ENCODE data around the gene ANKRD27.
"Not testable (repeated sequence)": the region's sequence is repeated elsewhere in the genome, so short reads cannot be mapped to it uniquely, and the experiment has no call there.

ANKRD27 gene

GRCh38 chr19:32674931-32675719 is at the start of gene ANKRD27:
ANKRD27 (minus strand) TSS chr19:32675180; CDS start chr19:32659015, 16,165 bp downstream.
- peaks cover 44% of the 10 kb centered on the region for H3K4me1 Mint-ChIP-seq (ENCODE audit: low read depth)
- no peaks in the 10 kb centered on the region for H3K9me3 Mint-ChIP-seq
- H3K36me3 Mint-ChIP-seq (ENCODE audit: low read depth), result peaks cover 13% of the 10 kb centered on the region
- intact Hi-C loops (cut with micrococcal nuclease), result loop anchor here (1.0 to 5.0 kb wide), 2 partner anchors 17 to 93 kb away; partner anchors contain the start of gene PDCD5
- H3K4me3 Mint-ChIP-seq, result peak within 1 kb of the TSS; percentile 90
- H3K27me3 Mint-ChIP-seq, result peaks cover 44% of the 10 kb centered on the region
- H3K27ac Mint-ChIP-seq, result peak within 1 kb of the TSS; percentile 75

DNA sequence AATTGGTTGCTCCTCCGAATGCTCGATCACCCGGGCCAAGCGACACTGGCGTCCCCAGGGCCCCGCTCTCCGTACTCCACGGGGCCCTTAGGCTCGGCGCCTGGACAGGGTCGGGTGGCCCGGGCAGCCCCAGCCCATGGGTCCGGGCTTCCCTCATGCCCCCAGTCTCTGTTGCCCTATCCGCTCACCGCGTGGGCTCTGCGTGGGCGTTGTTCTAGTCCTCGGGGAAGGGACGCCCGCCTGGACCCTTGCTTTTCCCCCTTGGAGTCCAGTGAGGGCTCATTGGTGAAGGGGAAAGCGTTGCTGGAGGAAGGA is 45.9 kb upstream of the ANKRD27 start:
- Mint-ChIP-seq H3K36me3 (ENCODE audit: low read depth) (peaks cover 15% of the 10 kb centered on the region), H3K9me3 (no peaks in the 10 kb centered on the region), H3K4me3 (no peak overlapping the region), H3K27me3 (no peaks in the 10 kb centered on the region), H3K27ac (no peak overlapping the region), H3K4me1 (ENCODE audit: low read depth) (no peaks in the 10 kb centered on the region)
- intact Hi-C loops (cut with micrococcal nuclease), result no loop called here

GRCh38 chr19:32720216-32720935 is 45.4 kb upstream of the ANKRD27 start:
- H3K9me3 Mint-ChIP-seq, result no peaks in the 10 kb centered on the region
- intact Hi-C loops (cut with micrococcal nuclease), result no loop called here
- no peak overlapping the region for H3K27ac Mint-ChIP-seq
- H3K36me3 Mint-ChIP-seq (ENCODE audit: low read depth), result peaks cover 18% of the 10 kb centered on the region
- H3K4me3 Mint-ChIP-seq, result no peak overlapping the region
- H3K4me1 Mint-ChIP-seq (ENCODE audit: low read depth), result no peaks in the 10 kb centered on the region
- H3K27me3 Mint-ChIP-seq, result no peaks in the 10 kb centered on the region

DNA sequence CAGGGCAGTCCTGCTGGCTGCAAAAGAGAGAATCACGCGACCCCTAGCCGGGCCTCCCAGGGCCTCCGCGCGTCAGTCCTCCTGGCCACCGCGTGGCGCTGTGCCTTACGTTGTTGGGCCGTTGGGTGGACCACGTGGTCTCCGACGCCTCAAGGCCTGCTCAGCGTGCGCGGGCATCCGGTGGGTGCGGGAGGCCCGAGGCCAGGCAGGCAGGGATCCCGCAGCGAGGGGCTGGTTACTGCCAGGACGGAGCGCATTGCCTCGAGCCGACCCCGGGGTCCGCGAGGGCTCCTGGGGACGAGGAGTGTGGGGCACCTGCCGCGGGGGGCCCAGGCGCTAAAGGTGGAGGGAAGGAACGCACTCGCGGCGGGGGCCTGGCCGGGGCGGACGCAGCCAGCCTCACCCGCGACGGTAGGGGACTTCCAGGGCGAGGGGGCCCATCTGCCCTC is 44.7 kb upstream of the ANKRD27 start, which contains the start of gene TDRD12:
Gene TDRD12 (plus strand): TSS at position 157 of the 449 bp plus-strand sequence. CDS start 306 bp downstream, outside the sequence.
- H3K4me3 Mint-ChIP-seq, result no peak within 1 kb of the TSS
- no peaks in the 10 kb centered on the region for H3K4me1 Mint-ChIP-seq (ENCODE audit: low read depth)
- H3K27me3 Mint-ChIP-seq, result no peaks in the 10 kb centered on the region
- H3K36me3 Mint-ChIP-seq (ENCODE audit: low read depth), result peaks cover 26% of the 10 kb centered on the region
- H3K9me3 Mint-ChIP-seq, result no peaks in the 10 kb centered on the region
- no peak within 1 kb of the TSS for H3K27ac Mint-ChIP-seq
- intact Hi-C loops (cut with micrococcal nuclease), result no loop called here

DNA sequence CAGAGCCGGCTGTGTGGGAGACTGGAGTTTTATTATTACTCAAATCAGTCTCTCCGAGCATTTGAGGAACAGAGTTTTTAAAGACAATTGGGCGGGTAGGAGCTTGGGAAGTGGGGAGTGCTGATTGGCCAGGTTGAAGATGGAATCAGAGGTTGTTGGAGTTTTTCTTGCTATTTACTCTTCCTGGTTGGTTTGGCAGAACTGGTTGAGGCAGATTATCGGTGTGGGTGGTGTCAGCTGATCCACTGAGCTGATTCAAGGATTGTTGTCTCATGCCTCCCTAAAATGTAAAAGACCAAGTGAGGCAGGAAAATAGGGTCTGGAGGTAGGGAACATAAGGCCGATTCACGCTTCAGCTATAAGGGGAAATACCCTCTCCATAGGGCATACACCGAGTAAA is 43.3 kb upstream of the ANKRD27 start:
- no peaks in the 10 kb centered on the region for H3K27me3 Mint-ChIP-seq
- no peak overlapping the region for H3K4me3 Mint-ChIP-seq
- H3K36me3 Mint-ChIP-seq (ENCODE audit: low read depth), result peaks cover 36% of the 10 kb centered on the region
- H3K27ac Mint-ChIP-seq, result no peak overlapping the region
- intact Hi-C loops (cut with micrococcal nuclease), result no loop called here
- no peaks in the 10 kb centered on the region for H3K9me3 Mint-ChIP-seq
- H3K4me1 Mint-ChIP-seq (ENCODE audit: low read depth), result no peaks in the 10 kb centered on the region

- H3K9me3 Mint-ChIP-seq, result no peaks in the 10 kb centered on the region
- H3K4me3 Mint-ChIP-seq, result no peak overlapping the region
- intact Hi-C loops (cut with micrococcal nuclease), result no loop called here
- no peaks in the 10 kb centered on the region for H3K27me3 Mint-ChIP-seq
- H3K27ac Mint-ChIP-seq, result no peak overlapping the region
- H3K4me1 Mint-ChIP-seq (ENCODE audit: low read depth), result no peaks in the 10 kb centered on the region
- H3K36me3 Mint-ChIP-seq (ENCODE audit: low read depth), result peaks cover 44% of the 10 kb centered on the region
Measured at GRCh38 chr19:32717496-32717895, 42.5 kb upstream of the ANKRD27 start.

GRCh38 chr19:32716203-32716602 is 41.2 kb upstream of the ANKRD27 start:
- H3K27ac Mint-ChIP-seq; H3K4me3 Mint-ChIP-seq; H3K9me3 Mint-ChIP-seq; intact Hi-C loops (cut with micrococcal nuclease); H3K27me3 Mint-ChIP-seq; H3K4me1 Mint-ChIP-seq (ENCODE audit: low read depth): not testable (repeated sequence)
- peaks cover 55% of the 10 kb centered on the region for H3K36me3 Mint-ChIP-seq (ENCODE audit: low read depth)

- Mint-ChIP-seq H3K4me3 (no peak overlapping the region), H3K27ac (no peak overlapping the region), H3K9me3 (no peaks in the 10 kb centered on the region), H3K36me3 (ENCODE audit: low read depth) (peaks cover 84% of the 10 kb centered on the region), H3K27me3 (no peaks in the 10 kb centered on the region), H3K4me1 (ENCODE audit: low read depth) (no peaks in the 10 kb centered on the region)
- intact Hi-C loops (cut with micrococcal nuclease), result no loop called here
Measured at GRCh38 chr19:32711747-32712146, 36.8 kb upstream of the ANKRD27 start.

DNA sequence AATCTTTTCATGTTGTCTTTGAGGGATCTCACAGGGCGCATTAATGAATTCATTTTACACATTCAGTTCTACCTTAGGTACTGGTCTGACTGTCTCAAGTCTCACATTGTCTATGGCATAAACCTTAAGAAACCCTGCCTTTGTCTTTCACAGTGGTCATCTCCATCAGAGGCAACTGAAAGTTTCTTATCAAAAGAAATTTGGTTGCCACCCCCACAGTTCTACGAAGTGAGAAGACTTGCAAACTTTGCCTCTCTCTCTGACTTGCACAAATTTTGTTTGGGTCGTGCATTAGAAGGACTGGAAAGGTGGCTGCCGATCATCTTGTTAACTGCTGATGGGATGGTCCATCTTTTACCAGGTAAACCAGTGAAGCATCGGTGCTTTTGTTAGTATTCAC is 34.1 kb upstream of the ANKRD27 start:
- H3K4me1 Mint-ChIP-seq (ENCODE audit: low read depth), result peaks cover 4% of the 10 kb centered on the region
- H3K9me3 Mint-ChIP-seq, result peaks cover 9% of the 10 kb centered on the region
- H3K27ac Mint-ChIP-seq, result no peak overlapping the region
- no peaks in the 10 kb centered on the region for H3K27me3 Mint-ChIP-seq
- H3K4me3 Mint-ChIP-seq, result no peak overlapping the region
- intact Hi-C loops (cut with micrococcal nuclease), result no loop called here
- H3K36me3 Mint-ChIP-seq (ENCODE audit: low read depth), result peaks cover 77% of the 10 kb centered on the region

GRCh38 chr19:32708457-32708856 is 33.5 kb upstream of the ANKRD27 start:
- Mint-ChIP-seq H3K9me3 (peaks cover 13% of the 10 kb centered on the region), H3K36me3 (ENCODE audit: low read depth) (peaks cover 80% of the 10 kb centered on the region), H3K4me3 (no peak overlapping the region), H3K27me3 (no peaks in the 10 kb centered on the region), H3K27ac (no peak overlapping the region), H3K4me1 (ENCODE audit: low read depth) (peaks cover 4% of the 10 kb centered on the region)
- intact Hi-C loops (cut with micrococcal nuclease), result no loop called here

- intact Hi-C loops (cut with micrococcal nuclease); H3K4me1 Mint-ChIP-seq (ENCODE audit: low read depth); H3K27me3 Mint-ChIP-seq; H3K4me3 Mint-ChIP-seq; H3K27ac Mint-ChIP-seq: not testable (repeated sequence)
- peaks cover 23% of the 10 kb centered on the region for H3K9me3 Mint-ChIP-seq
- H3K36me3 Mint-ChIP-seq (ENCODE audit: low read depth), result peaks cover 74% of the 10 kb centered on the region
Measured at GRCh38 chr19:32704006-32704405, 29.0 kb upstream of the ANKRD27 start.

DNA sequence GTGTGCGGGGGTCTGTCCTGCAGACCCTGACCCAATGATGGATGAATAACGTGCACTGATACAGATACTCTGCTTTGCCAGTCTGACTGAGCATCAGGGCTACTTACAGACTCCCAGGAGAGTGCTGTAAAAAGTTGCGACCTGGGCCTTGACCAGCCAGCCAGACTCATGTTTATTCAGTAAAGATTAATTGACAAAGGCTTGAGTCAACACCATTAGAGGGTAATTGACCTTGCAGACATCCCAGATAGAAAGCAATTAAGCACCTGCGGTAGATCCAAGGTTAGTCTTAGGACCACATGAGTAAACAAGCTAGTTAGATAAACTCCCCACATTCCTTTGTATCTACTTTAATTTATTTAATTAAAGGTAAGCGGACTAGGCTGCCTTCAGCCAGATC is 27.0 kb upstream of the ANKRD27 start:
- no peak overlapping the region for H3K4me3 Mint-ChIP-seq
- H3K27ac Mint-ChIP-seq, result no peak overlapping the region
- intact Hi-C loops (cut with micrococcal nuclease), result no loop called here

GRCh38 chr19:32700129-32700528 is 25.1 kb upstream of the ANKRD27 start:
- peaks cover 27% of the 10 kb centered on the region for H3K9me3 Mint-ChIP-seq
- peaks cover 74% of the 10 kb centered on the region for H3K36me3 Mint-ChIP-seq (ENCODE audit: low read depth)
- intact Hi-C loops (cut with micrococcal nuclease); H3K4me3 Mint-ChIP-seq; H3K27me3 Mint-ChIP-seq; H3K27ac Mint-ChIP-seq: not testable (repeated sequence)
- peaks cover 38% of the 10 kb centered on the region for H3K4me1 Mint-ChIP-seq (ENCODE audit: low read depth)

More for the DNA sequence above, 27.0 kb upstream of the ANKRD27 start:
- Mint-ChIP-seq H3K4me1 (ENCODE audit: low read depth) (peaks cover 20% of the 10 kb centered on the region), H3K27me3 (no peaks in the 10 kb centered on the region), H3K9me3 (peaks cover 27% of the 10 kb centered on the region), H3K36me3 (ENCODE audit: low read depth) (peaks cover 78% of the 10 kb centered on the region)

DNA sequence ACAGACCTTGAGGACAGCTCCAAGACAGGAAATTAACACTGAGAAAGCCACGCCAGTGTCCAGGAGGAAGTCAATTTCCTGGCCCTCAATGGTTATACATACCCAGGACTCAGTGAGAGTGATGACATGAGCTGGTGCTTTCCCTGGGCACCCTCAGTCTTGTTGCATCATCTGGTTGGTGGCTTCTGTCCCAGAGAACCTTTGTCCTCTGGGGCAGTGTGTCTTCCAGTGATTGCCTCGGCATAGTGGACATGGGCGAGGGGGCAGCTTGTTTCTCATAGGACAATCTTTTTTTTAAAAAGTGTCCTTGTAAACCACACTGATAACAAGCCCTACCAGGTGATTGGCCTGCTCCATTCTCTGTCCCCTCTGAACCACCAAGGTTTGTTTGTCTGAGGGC is 21.8 kb upstream of the ANKRD27 start:
- intact Hi-C loops (cut with micrococcal nuclease), result loop anchor here (10.0 kb wide), 1 partner anchor 278 kb away; the partner anchor contains the start of genes CEP89 and FAAP24
- peaks cover 68% of the 10 kb centered on the region for H3K36me3 Mint-ChIP-seq (ENCODE audit: low read depth)
- H3K27me3 Mint-ChIP-seq, H3K27ac Mint-ChIP-seq, H3K4me3 Mint-ChIP-seq: not testable (repeated sequence)
- peaks cover 60% of the 10 kb centered on the region for H3K4me1 Mint-ChIP-seq (ENCODE audit: low read depth)
- peaks cover 13% of the 10 kb centered on the region for H3K9me3 Mint-ChIP-seq
